HK-2 (cell line): Measurements from ENCODE around the gene ANGEL2.
"Not testable (repeated sequence)": the region's sequence is repeated elsewhere in the genome, so short reads cannot be mapped to it uniquely, and the experiment has no call there.

Experiments
- DNase-seq: peaks from one replicate; pipeline ENCODE4 v3.0.0-alpha.2; 2018; ENCODE audit not compliant: unreplicated experiment

The ANGEL2 gene

GRCh38 chr1:213015099-213016050 lies at the start of gene ANGEL2:
TSS of gene ANGEL2 (minus strand) at chr1:213015867. CDS start at chr1:213015671, 196 bp downstream.
- DNase-seq, result peak; percentile 98

DNA sequence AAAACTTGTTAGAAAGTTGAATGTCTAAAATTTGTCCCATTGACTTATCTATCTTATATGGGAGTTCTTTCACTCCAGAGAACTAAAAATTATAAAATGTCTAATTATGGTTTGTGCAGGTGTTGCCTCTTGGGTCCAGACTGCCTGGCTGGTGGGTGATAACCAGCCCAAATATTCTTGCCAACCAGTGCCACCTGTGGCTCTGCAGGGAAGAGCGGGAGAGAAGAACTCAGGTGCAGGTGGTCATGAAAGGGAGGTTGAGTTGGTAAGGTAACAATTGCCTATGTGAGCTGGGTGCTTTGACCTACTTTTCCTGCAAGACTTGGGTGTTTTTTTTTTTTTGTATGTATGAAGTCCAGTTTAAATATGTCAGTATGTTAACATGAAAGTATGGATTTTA lies 45.6 kb upstream of the ANGEL2 start:
- DNase-seq, result no peak

DNA sequence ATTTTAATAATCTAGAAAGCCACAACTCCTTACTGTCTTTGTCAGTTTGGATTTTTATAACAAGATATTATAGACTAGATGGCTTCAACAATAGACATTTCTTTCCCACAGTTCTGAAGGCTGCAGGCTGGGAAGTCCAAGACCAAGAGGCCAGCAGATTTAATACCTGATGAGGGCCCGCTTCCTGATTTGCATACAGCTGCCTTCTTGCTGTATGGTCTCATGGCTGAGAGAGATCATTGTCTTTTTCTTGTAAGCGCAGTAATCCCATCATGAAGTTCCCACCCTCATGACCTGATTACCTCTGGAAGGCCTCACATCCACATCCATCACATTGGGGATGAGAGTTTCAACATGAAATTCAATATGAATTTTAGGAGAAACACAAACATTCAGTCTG lies 45.2 kb upstream of the ANGEL2 start:
- DNase-seq, result no peak

- no peak for DNase-seq
Measured at GRCh38 chr1:213057264-213058059, 41.8 kb upstream of the ANGEL2 start.

DNA sequence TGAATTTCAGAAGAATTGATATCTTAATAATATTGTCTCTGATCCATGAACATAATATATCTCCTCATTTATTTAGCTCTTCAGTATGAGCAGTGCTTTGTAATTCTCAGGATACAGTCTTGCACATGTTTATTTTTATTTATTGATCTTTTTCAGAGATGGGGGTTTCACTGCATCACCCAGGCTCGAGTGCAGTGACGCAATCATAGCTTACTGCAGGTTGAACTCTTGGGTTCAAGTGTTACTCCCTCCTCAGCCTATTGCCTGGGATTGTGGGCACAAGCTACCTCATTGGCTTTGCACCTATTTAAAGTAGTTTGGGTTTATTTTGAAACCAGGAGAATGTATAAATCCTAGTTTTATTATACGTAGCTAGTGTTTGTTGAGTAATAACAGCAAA lies 40.1 kb upstream of the ANGEL2 start:
- no peak for DNase-seq

DNA sequence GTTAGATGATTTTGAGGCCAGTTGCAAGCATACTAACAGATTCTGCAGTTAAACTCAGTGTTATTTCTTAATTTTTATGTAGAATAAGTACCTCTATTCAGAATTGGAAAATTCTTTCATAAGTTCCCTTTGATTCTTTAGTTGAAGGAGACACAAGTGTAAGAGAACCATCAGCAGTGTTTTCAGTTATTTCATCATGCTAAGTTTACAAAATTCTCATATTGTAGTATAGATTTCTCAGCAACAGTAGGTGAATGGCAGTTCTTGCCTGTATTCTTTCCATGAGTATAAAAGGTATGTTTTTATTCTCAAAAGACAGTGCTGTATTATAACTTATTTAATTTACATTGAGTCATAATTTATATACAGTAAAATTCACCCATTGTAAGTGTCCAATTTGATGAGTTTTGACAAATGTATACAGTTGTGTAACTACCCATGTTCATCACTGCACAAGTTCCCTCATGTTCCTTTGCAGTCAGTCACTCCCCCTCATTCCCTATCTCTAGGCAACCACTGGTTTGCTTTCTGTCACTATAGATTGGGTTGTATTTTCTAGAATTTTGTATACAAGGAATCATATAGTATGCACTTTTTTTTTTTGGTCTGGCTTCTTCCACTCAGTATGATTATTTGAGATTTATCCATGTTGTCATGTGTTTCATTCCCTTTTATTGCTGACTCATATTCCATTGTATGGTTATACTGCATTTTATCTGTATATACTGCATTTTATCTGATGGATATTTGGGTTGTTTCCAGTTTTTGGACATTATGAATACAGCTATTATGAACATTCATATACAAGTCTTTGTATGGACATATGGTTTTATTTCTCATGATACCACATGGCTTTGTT lies 39.3 kb upstream of the ANGEL2 start:
- no peak for DNase-seq

DNA sequence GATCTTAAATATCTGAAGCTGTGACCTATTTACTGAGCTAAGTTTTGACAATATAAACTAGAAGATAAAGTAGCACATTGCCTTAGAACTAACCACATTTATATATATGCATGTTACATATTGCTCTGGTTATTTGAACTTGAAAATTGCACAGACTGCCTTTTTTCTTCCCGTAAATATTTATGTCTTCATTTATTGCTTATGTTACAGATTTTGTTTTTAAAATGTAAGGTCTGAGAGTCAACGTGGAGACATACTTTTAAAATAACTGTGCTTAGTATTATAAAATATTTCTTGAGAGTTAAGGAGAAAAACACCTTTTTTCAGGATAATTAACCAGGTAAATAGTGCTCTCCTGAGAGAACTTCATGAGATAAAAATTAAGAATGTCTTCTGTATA lies 38.5 kb upstream of the ANGEL2 start:
- DNase-seq, result no peak

- no peak for DNase-seq
Measured at GRCh38 chr1:213053455-213053854, 37.8 kb upstream of the ANGEL2 start.

- no peak for DNase-seq
Measured at GRCh38 chr1:213051881-213052202, 36.2 kb upstream of the ANGEL2 start.

DNA sequence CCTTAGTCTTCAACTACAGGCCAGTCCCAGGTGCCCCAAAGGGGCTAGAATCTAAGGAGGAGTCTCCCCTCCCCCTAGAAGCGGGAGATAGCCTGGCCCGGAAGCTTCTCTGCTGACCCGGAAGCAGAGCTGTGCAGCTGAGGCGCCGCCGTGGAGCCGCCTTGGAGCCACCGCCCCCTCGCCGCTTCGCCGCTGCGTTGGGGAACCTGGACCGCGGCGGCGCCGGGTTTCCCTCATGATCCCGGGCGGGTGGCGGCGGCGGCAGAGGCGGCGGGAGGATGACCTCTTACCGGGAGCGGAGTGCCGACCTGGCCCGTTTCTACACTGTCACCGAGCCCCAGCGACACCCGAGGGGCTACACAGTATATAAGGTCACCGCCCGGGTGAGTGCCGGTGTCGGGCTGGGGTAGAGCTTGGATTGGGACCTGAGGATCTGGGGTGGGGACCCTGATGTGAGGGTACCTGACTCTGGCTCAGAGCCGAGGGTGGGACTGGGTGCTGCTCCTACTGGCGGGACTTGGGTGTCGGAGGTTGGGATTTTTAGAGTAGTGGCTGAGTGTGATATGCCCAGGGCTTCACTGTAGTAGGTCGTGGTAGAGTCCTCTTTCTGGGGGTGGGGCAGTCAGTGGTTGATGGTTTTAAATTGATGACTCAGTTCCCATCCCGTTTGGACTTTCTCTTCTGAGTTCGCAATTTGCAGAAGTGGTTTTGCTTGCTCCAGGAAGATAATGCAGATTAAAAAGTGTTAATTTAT lies 35.6 kb upstream of the ANGEL2 start, which contains the start of gene RPS6KC1:
RPS6KC1 (plus strand) TSS at position 115 of the 754 bp plus-strand sequence; CDS start at position 279, 164 bp downstream.
- DNase-seq, result peak; percentile 86

DNA sequence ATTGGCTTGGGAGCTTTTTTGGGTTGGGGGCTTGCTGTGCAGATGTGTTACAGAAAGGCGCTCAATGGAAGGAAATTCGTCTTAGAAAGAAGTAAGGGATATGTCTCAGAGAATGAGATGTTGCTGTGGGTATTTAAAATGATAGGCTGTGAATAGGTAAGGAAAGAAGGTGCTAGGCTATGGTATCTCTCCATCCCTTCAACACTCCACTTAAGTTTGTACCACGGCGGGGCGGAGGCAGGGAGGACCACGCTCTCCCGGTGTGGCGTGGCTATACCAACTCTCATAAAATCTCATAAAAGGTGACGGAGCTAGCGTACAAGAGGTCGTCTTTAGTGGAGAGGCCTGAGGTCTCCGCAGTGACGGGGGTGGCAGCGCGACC lies 35.1 kb upstream of the ANGEL2 start:
- DNase-seq, result no peak

- no peak for DNase-seq
Measured at GRCh38 chr1:213049232-213049631, 33.6 kb upstream of the ANGEL2 start.

DNA sequence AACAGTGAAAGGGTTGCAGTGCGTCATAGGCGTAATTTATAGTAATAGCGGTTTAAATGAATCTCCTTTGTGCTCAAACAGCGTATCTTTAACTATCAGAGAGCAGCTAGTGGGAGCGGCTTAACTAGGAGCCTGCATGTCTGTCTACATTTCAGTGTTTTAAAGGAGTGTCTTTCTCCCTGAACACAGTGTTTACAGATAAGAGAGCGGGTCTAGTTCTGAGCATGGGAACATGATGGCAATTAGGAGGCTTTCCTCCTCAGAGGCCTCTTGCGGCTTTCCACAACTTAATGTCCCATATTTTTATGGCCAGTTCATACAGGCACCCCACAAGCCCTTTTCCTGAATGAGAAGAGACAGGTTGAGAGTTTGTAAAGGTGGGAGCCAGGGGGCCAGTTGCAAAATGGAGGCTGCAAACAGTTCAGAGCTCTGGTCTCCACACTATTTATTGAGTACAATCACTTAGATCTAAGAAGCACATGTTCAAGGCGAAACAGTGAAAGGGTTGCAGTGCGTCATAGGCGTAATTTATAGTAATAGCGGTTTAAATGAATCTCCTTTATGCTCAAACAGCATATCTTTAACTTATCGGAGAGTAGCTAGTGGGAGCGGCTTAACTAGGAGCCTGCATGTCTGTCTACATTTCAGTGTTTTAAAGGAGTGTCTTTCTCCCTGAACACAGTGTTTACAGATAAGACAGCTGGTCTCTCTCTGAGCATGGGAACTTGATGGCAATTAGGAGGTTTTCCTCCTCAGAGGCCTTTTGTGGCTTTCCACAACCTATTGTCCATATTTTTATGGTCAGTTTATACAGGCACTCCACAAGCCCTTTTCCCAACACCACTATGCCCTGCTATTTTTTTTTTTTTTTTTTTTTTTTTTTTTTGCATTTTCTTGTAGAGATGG lies 29.9 kb upstream of the ANGEL2 start:
- not testable (repeated sequence) for DNase-seq

DNA sequence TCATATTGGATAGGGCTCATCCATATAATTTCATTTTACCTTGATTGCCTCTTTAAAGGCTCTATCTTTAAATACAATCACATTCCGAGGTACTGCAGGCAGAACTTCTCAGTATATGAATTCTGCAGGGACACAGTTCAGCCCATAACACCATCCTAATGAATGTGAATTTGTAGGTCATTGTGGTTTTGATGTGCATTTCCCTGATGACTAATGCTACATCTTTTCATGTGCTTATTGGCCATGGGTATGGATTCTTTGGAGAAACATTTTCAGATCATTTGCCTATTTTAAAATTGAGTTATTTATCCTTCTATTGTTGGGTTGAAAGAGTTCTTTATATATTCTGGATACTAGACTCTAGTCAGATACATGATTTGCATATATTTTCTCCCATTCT lies 25.8 kb upstream of the ANGEL2 start:
- DNase-seq, result no peak

DNA sequence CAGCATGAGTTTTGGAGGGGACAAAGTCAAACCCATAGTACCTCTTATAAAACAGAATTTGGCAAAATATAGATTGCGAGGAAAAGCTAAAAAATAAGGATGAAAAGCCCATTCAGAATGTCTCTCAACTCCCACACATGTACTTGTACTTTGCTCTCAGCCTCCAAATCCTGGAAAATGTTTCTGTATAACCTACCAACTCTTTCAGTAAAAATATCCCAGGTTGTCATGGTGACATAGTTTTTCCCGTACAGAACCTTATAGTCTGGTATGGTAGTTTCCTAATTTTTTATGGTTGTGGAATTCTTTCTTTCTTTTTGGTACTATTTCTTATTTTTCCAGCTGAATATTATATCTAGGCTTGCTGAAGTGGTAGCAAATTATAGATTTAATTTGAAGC lies 19.9 kb upstream of the ANGEL2 start:
- DNase-seq, result no peak

DNA sequence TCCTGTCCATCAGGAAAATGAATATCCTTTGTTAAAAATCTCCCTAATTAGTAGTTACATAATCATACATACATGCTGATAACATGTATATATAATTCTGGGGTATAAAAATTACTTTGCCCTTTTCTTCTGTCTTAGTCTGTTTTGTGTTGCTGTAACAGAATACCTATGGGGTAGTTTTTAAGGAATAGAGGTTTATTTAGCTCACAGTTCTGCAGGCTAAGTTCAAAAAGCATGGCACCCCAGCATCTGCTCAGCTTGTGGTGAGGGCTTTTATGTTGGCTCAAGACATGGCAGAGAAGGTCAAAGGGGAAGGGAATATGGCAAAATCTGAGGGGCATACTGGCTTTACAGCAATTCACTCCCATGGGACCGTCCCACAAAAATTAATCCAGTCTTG lies 19.0 kb upstream of the ANGEL2 start:
- DNase-seq, result no peak

DNA sequence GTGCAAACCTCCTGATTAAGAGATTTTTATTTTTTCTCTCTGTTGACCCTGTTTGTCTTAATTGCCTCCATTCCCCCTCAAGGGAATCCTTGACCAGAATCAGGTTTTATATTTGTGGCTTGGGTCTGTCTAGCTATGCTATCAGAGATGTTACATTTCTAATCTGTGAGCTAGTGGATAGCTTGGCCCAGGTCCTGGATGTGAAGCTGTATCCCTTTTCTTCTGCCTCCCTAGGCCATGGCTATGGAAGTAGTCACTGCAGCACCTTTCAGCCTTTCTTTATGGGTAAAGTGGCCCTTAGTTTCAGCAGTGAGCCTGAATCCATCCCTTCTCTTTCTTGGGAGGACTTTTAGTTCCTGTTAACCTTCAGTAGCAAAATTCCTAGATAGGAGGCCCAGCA lies 17.0 kb upstream of the ANGEL2 start:
- no peak for DNase-seq

- not testable (repeated sequence) for DNase-seq
Measured at GRCh38 chr1:213027024-213027423, 11.4 kb upstream of the ANGEL2 start.

DNA sequence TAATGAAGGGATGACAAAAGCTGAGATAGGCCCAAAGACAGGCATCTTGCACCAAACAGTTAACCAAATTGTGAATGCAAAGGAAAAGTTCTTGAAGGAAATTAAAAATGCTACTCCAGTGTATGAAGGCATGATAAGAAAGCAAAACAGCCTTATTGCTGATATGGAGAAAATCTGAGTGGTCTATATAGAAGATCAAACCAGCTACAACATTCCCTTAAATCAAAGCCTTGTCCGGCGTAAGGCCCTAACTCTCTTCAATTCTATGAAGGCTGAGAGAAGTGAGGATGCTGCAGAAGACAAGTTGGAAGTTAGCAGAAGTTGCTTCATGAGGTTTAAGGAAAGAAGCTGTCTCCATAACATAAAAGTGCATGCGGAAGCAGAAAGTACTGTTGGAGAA lies 4.3 kb upstream of the ANGEL2 start:
- no peak for DNase-seq

GRCh38 chr1:213019450-213019849 lies 3.8 kb upstream of the ANGEL2 start:
- no peak for DNase-seq
